AG04449 (cell line): ENCODE results near the gene PMM2.
A peak's percentile ranks its signal among the peaks of the same experiment; 100 is the strongest.
"Not testable (repeated sequence)": the region's sequence is repeated elsewhere in the genome, so short reads cannot be mapped to it uniquely, and the experiment has no call there.

Experiments used
- CTCF ChIA-PET: fragments of 350-600 bp; formaldehyde crosslinking; extraction: SDS; loops from one replicate; lab custom pipeline; 2021; ENCODE audit warnings: antibody characterized with exemption; lab: Yijun Ruan, JAX
- POLR2A ChIA-PET: fragments of 400-600, 350-600 bp; formaldehyde crosslinking; extraction: SDS; loops from one replicate; lab custom pipeline; 2020; ENCODE audit warnings: antibody characterized with exemption, inconsistent platforms; lab: Yijun Ruan, JAX
- DNase-seq: peaks from one replicate; pipeline ENCODE4 v3.0.0-alpha.2; 2010; ENCODE audit warnings: low read depth, low spot score
- H3K4me3 ChIP-seq: 2 replicates; pipeline ENCODE4 v1.5.1; 2011; ENCODE audit warnings: low read depth, mild to moderate bottlenecking, control low read depth, low read length
- CTCF ChIP-seq: IDR thresholded peaks from one replicate; pipeline ENCODE4 v1.5.1; 2011; ENCODE audit warnings: mild to moderate bottlenecking, moderate library complexity, low read length, control low read depth, inconsistent platforms; ENCODE audit not compliant: insufficient read depth; ENCODE audit errors: missing control alignments

PMM2 gene

GRCh38 chr16:8868416-8869211 is 71.0 kb downstream of the PMM2 start, which contains the start of gene CARHSP1:
CARHSP1 (minus strand) TSS chr16:8869006; CDS start chr16:8859328, 9,678 bp downstream.
- CTCF ChIA-PET, result interaction anchor here (0.6 to 6.2 kb wide), 4 partner anchors 12 to 207 kb away, joined by 3 to 66 read pairs (median 4); partner anchors contain the start of gene LITAFD
- peak within 1 kb of the TSS; percentile 80 for H3K4me3 ChIP-seq
- no peak for DNase-seq
- TF ChIP-seq CTCF, result no peak
- POLR2A ChIA-PET, result interaction anchor here (0.7 to 1.5 kb wide), 6 partner anchors 9 to 25 kb away, joined by 3 to 7 read pairs (median 5); no protein-coding TSS in a partner anchor

GRCh38 chr16:8869212-8869987 is 71.8 kb downstream of the PMM2 start:
- POLR2A ChIA-PET, result interaction anchor here (0.7 to 1.5 kb wide), 5 partner anchors 9 to 25 kb away, joined by 3 to 7 read pairs (median 5); no protein-coding TSS in a partner anchor

DNA sequence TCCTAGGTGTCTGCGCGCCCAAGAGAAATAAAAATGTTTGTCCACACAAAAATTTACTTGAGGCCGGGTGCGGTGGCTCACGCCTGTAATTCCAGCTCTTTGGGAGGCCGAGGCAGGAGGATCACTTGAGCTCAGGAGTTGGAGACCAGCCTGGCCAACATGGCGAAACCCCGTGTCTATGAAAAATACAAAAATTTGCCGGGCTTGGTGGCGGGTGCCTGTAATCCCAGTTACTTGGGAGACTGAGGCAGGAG is 72.3 kb downstream of the PMM2 start:
- H3K4me3 ChIP-seq, POLR2A ChIA-PET, DNase-seq: not testable (repeated sequence)
- CTCF ChIA-PET, result interaction anchor here (1.5 to 6.2 kb wide), 2 partner anchors 10 to 215 kb away, joined by 3 to 66 read pairs; partner anchors contain the start of gene LITAFD

More at GRCh38 chr16:8869212-8869987, 71.8 kb downstream of the PMM2 start:
- CTCF ChIA-PET, result interaction anchor here (0.6 to 6.2 kb wide), 4 partner anchors 11 to 208 kb away, joined by 3 to 66 read pairs (median 4); partner anchors contain the start of gene LITAFD
- no peak for DNase-seq
- no peak for TF ChIP-seq CTCF
- peak overlapping the region; percentile 55 for H3K4me3 ChIP-seq

DNA sequence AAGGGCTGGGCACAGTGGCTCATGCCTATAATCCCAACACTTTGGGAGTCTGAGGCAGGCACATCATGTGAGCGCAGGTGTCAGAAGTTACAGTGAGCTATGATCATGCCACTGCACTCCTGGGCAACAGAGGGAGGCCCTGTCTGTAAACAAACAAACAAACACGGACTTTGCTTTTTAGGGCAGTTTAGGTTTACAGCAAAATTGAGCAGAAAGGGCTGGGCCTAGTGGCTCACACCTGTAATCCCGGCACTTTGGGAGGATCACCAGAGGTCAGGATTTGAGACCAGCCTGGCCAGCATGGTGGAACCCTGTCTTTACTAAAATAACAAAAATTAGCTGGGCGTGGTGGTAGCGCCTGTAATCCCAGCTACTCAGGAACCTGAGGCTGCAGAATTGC is 74.4 kb downstream of the PMM2 start:
- DNase-seq, result no peak
- no peak overlapping the region for H3K4me3 ChIP-seq
- POLR2A ChIA-PET, result no interaction called here
- no peak for TF ChIP-seq CTCF
- CTCF ChIA-PET, result interaction anchor here (2.0 to 6.2 kb wide), 2 partner anchors 8 to 11 kb away, joined by 7 to 66 read pairs; partner anchors contain the start of gene LITAFD

DNA sequence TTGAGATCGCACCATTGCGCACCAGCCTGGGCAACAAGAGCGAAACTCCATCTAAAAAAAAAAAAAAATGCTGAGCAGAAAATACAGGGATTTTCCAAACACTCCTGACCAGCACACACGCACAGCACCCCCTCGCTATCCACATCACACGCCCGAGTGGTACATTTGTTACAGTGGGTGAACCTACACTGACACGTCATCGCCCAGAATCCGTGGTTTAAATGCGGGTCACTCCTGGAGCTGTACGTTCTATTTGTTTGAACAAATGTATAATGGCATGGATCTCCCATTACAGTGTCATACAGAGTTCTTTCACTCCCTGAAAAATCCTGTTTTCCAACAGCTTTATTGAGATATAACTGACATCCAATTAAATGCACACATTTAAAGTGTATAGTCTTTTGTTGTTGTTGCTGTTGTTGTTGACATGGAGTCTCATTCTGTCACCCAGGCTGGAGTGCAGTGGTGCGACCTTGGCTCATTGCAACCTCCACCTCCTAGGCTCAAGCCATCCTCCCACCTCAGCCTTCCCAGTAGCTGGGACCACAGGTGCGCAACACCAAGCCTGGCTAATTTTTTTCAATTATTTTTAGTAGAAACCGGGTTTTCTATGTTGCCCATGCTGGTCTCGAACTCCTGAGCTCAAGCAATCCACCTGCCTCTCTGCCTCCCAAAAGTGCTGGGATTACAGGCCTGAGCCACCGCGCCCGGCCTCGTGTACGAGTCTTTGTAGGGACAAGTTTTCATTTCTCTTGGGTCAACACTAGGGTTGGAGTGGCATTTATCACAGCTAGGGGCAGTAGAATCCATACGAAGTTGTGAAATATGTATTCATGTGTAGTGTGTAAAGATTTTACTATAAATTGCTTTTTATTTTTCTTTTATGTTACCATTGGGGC is 75.6 kb downstream of the PMM2 start:
- DNase-seq, result no peak
- TF ChIP-seq CTCF, result no peak
- no peak overlapping the region for H3K4me3 ChIP-seq
- ChIA-PET CTCF (interaction anchor here (0.8 to 6.2 kb wide), 5 partner anchors 7 to 20 kb away, joined by 3 to 66 read pairs (median 7); partner anchors contain the start of gene LITAFD), POLR2A (no interaction called here)

- DNase-seq, H3K4me3 ChIP-seq, POLR2A ChIA-PET: not testable (repeated sequence)
- CTCF ChIA-PET, result interaction anchor here (0.8 to 2.1 kb wide), 7 partner anchors 9 to 307 kb away, joined by 3 to 7 read pairs (median 3); no protein-coding TSS in a partner anchor
Observed at GRCh38 chr16:8873866-8874195, 76.2 kb downstream of the PMM2 start.
